ENCODE data around the gene ZNF467. TPM values are rescaled to one million over a fixed set of nuclear protein-coding genes. Genes with fewer than 3 reads are reported as not detected.

The ZNF467 gene
- total and polyA plus RNA-seq, 12 donors, result 2.2 to 10.5 (median 4.7) TPM

DNA sequence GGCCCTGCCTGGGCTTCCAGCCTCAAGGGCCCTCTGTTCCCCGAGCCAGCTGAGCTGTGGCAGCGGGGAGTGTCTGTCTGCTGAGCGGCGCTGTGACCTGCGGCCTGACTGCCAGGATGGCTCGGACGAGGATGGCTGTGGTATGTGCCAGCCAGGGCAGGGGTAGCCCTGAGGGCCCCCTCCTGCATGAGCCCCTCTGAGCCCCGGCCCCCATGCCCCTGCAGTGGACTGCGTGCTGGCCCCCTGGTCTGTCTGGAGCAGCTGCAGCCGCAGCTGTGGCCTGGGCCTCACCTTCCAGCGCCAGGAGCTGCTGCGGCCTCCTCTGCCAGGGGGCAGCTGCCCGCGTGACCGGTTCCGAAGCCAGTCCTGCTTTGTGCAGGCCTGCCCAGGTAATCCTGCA lies 28.4 kb upstream of the ZNF467 start:
- Histone ChIP-seq H3K27me3 (peaks cover 0 to 6% (median 0%) of the 10 kb centered on the region in 7 donors), H3K4me3 (no peak overlapping the region), H3K36me3 (no peaks in the 10 kb centered on the region), H3K9me3 (no peaks in the 10 kb centered on the region), H3K27ac (no peak overlapping the region), H3K4me1 (no peaks in the 10 kb centered on the region)
- TF ChIP-seq, protein P1, sequence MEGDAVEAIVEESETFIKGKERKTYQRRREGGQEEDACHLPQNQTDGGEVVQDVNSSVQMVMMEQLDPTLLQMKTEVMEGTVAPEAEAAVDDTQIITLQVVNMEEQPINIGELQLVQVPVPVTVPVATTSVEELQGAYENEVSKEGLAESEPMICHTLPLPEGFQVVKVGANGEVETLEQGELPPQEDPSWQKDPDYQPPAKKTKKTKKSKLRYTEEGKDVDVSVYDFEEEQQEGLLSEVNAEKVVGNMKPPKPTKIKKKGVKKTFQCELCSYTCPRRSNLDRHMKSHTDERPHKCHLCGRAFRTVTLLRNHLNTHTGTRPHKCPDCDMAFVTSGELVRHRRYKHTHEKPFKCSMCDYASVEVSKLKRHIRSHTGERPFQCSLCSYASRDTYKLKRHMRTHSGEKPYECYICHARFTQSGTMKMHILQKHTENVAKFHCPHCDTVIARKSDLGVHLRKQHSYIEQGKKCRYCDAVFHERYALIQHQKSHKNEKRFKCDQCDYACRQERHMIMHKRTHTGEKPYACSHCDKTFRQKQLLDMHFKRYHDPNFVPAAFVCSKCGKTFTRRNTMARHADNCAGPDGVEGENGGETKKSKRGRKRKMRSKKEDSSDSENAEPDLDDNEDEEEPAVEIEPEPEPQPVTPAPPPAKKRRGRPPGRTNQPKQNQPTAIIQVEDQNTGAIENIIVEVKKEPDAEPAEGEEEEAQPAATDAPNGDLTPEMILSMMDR (IDR thresholded peaks at IDR 0.05), result no peak
- DNase-seq (no peak), ATAC-seq (no peak)
- 95 to 96% methylated on average over 16 of the region's 16 CpGs for WGBS, 2 donors
- intact Hi-C loops (cut with DNase I), result no loop called here

DNA sequence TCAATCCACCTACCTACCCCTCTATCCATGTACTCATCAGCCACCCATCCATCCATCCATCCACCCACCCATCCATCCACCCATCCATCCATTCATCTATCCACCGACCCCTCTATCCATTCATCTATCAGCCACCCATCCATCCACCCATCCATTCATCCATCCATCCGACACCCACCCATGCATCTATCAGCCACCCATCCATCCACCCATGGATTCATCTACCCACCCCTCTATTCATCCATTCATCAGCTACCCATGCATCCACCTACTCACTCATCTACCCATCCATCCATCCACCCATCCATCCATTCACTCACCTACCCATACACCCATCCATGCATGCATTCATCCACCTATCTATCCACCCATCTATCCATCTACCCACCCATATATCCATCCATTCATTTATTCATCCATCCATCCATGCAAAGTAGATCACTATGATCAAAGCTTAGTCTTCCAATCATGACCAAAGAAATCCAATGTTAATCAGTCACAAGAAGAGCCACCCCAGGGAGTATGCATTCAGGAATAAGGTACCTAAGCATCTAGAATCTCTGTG lies 27.7 kb upstream of the ZNF467 start:
- intact Hi-C loops (cut with DNase I), result no loop called here
- WGBS, 2 donors, result 91 to 97% methylated on average over 2 of the region's 2 CpGs
- H3K4me3 ChIP-seq, result no peak overlapping the region
- H3K27ac ChIP-seq, result no peak overlapping the region
- ATAC-seq, result no peak
- no peaks in the 10 kb centered on the region for H3K9me3 ChIP-seq
- no peaks in the 10 kb centered on the region for H3K4me1 ChIP-seq
- TF ChIP-seq, protein P1 (IDR thresholded peaks at IDR 0.05), result no peak
- DNase-seq, result no peak
- no peaks in the 10 kb centered on the region for H3K36me3 ChIP-seq
- peaks cover 0 to 6% (median 0%) of the 10 kb centered on the region in 7 donors for H3K27me3 ChIP-seq

DNA sequence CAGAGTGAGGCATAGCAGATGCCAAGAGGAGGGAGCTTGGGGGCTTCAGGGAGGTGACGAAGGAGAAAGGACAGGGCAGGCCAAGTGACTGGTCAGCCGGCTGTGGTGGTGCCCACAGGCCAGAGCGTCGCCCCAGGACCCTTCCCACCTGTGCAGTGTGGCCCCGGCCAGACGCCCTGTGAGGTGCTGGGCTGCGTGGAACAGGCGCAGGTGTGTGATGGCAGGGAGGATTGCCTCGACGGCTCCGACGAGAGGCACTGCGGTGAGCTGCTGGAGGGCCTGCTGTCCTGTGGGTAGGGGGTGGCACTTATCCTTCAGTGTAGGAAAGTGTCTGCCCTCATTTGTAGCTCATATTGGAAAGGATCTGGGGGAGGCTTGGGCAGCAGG lies 26.8 kb upstream of the ZNF467 start:
- WGBS, 2 donors, result 90 to 95% methylated on average over 13 of the region's 13 CpGs

DNA sequence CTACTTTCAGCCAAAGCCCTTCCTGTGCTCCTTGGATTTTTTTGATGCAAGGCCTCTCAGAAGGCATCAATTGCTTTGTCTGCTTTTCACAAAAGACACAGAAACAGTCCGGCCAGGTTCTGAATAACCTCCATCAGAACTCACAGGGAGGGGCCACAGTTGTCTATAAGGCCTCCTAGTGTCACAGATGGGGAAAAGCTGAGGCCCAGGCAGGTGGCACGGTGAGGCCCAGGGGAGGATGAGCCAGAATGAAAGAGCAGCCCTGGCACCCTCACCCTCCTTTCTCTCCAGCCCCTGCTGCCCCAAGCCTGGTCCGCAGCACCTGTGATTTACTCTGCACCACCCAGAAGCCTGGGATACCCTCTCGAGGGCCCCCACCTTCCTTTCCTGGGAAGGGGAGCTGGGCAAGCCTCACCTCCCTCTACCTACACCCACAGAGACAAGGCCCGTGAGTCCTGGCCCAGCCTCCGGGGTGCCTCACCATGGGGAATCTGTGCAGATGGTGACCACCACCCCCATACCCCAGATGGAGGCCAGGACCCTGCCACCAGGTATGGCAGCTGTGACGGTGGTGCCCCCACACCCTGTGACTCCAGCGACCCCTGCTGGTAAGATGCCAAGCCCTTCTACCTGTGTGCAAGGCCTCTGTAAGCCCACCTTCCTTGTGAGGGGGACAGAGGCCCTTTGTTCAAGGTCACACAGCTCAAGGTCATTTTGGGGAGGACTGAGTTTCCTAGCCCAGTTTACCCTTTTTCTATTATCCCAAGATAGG lies 26.2 kb upstream of the ZNF467 start:
- H3K4me1 ChIP-seq, result no peaks in the 10 kb centered on the region
- DNase-seq (no peak), ATAC-seq (peak in 1 of 8 donors; percentile 12)
- H3K27me3 ChIP-seq, result peaks cover 0 to 6% (median 0%) of the 10 kb centered on the region in 7 donors
- no peak overlapping the region for H3K4me3 ChIP-seq
- intact Hi-C loops (cut with DNase I), result no loop called here
- TF ChIP-seq, protein P1 (IDR thresholded peaks at IDR 0.05), result peak in 8 of 9 donors; percentile 11 to 57 (median 43)
- no peaks in the 10 kb centered on the region for H3K9me3 ChIP-seq
- no peak overlapping the region for H3K27ac ChIP-seq
- no peaks in the 10 kb centered on the region for H3K36me3 ChIP-seq
- WGBS, 2 donors, result 67 to 75% methylated on average over 8 of the region's 8 CpGs

More for the DNA sequence above, 26.8 kb upstream of the ZNF467 start:
- no peaks in the 10 kb centered on the region for H3K36me3 ChIP-seq
- H3K4me1 ChIP-seq, result no peaks in the 10 kb centered on the region
- DNase-seq (no peak), ATAC-seq (no peak)
- intact Hi-C loops (cut with DNase I), result no loop called here
- no peak overlapping the region for H3K27ac ChIP-seq
- no peak overlapping the region for H3K4me3 ChIP-seq
- TF ChIP-seq, protein P1 (IDR thresholded peaks at IDR 0.05), result no peak
- no peaks in the 10 kb centered on the region for H3K9me3 ChIP-seq
- peaks cover 0 to 6% (median 0%) of the 10 kb centered on the region in 7 donors for H3K27me3 ChIP-seq
